ENCODE results near the gene EPHA3.

Gene EPHA3

DNA sequence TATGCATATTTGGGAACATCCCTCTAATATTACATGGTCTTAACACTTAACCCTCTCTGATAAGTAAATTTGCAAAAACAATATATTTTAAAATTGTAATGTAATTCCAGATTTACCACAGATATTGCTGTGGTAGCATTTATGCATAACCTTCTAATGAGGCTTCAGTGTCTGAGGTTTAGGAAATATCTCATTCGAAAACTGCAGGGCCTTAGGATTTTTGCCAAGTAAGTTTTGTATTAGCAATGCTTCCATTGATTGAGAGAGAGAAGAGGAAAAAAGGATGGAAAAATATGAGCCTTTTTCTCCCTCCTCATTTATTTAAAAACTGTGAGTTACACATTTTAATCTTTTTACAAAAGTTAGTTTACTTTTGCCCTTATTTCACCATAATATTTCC is 294.6 kb downstream of the EPHA3 start:
- no peak overlapping the region for H3K4me3 ChIP-seq (ENCODE audit: low read depth, low read length)
- DNase-seq (ENCODE audit: low read depth, low spot score), result no peak
- ChIA-PET CTCF (no interaction called here), POLR2A (no interaction called here)
- TF ChIP-seq, protein P1, sequence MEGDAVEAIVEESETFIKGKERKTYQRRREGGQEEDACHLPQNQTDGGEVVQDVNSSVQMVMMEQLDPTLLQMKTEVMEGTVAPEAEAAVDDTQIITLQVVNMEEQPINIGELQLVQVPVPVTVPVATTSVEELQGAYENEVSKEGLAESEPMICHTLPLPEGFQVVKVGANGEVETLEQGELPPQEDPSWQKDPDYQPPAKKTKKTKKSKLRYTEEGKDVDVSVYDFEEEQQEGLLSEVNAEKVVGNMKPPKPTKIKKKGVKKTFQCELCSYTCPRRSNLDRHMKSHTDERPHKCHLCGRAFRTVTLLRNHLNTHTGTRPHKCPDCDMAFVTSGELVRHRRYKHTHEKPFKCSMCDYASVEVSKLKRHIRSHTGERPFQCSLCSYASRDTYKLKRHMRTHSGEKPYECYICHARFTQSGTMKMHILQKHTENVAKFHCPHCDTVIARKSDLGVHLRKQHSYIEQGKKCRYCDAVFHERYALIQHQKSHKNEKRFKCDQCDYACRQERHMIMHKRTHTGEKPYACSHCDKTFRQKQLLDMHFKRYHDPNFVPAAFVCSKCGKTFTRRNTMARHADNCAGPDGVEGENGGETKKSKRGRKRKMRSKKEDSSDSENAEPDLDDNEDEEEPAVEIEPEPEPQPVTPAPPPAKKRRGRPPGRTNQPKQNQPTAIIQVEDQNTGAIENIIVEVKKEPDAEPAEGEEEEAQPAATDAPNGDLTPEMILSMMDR (IDR thresholded peaks at IDR 0.05; ENCODE audit: insufficient read depth, low read length, missing control alignments), result no peak

DNA sequence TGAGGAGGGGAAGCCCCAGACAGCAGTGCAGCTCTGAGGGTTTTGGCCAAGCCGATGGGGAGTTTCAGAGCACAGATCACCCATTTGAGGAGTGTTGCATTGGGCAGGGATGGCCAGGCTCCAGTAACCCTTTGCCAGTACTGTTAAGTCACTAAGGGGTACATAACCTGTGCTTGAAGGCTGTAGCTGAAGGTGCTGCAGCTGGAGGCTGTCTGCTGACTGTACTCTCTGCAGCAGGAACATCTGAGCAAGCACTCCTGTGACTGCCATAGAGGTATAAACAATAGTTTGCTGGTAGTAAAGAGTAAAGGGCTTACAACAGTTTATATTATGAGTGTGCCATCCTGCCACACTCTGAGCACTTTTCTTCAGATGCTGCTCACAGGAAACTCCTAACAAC is 297.8 kb downstream of the EPHA3 start:
- ChIA-PET POLR2A (no interaction called here), CTCF (no interaction called here)
- DNase-seq (ENCODE audit: low read depth, low spot score), result no peak

DNA sequence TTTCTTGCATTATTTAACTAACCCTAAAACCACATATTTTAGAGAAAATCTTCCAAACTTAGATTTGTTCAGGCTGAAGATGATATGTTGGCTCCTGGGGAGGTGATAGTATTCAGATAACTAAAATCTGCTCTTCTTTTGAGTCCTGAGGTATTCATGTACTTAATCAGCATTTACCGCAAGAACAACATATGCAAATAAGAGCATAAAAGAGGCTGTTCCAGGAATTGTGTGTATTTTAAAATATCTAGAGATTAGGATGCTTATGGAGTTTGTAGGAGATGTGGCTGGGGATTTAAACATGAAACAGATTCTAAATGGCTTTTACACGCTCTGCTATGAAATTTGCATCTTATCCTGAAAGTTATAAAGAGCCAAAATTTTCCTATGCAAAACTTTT is 298.2 kb downstream of the EPHA3 start:
- no peak for DNase-seq (ENCODE audit: low read depth, low spot score)
- ChIA-PET POLR2A (no interaction called here), CTCF (no interaction called here)

More for the DNA sequence above, 297.8 kb downstream of the EPHA3 start:
- TF ChIP-seq, protein P1 (IDR thresholded peaks at IDR 0.05; ENCODE audit: insufficient read depth, low read length, missing control alignments), result no peak
- H3K4me3 ChIP-seq (ENCODE audit: low read depth, low read length), result no peak overlapping the region

DNA sequence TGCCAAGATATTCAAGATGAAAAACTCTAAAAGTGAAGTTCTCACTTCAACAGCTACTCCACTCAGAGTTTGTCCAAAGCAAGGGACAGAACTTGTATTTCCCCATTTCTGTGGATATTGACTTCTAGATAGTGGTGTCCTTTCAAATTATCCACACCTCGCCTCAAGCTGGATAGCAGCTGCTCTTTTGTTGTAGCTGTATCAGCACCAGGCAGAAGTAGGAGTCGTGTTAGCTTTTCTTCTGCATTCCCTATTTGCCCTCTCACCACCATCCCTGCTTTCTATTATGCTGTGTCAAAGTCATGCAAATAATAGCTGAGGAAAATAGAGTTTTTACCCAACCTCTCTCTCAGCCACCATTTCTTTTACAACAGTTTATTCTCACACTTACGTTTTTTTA is 303.8 kb downstream of the EPHA3 start:
- no peak overlapping the region for H3K4me3 ChIP-seq (ENCODE audit: low read depth, low read length)
- POLR2A ChIA-PET, result no interaction called here
- TF ChIP-seq, protein P1 (IDR thresholded peaks at IDR 0.05; ENCODE audit: insufficient read depth, low read length, missing control alignments), result no peak
- DNase-seq (ENCODE audit: low read depth, low spot score), result no peak
- CTCF ChIA-PET, result no interaction called here

More for the DNA sequence above, 298.2 kb downstream of the EPHA3 start:
- H3K4me3 ChIP-seq (ENCODE audit: low read depth, low read length), result no peak overlapping the region
- TF ChIP-seq, protein P1 (IDR thresholded peaks at IDR 0.05; ENCODE audit: insufficient read depth, low read length, missing control alignments), result no peak

DNA sequence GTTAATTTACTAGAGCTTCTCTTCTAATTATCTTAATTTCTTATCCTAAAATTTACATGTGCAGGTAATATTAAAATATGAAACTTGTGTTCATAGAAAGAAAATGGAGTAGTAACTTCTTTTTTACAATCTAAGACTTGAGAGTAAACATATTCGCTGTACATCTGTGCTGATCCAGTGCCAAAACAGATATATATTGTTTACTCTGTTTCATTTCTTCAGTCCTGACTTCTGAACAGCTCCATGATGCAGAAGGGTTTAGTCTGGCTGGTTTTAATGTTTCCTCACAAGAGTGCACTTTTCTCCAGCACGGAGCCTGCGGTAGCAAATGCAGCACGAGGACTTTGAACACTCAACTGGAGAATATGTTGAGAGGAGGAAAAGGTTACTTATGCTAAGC is 306.8 kb downstream of the EPHA3 start:
- POLR2A ChIA-PET, result no interaction called here
- H3K4me3 ChIP-seq (ENCODE audit: low read depth, low read length), result no peak overlapping the region
- CTCF ChIA-PET, result no interaction called here

DNA sequence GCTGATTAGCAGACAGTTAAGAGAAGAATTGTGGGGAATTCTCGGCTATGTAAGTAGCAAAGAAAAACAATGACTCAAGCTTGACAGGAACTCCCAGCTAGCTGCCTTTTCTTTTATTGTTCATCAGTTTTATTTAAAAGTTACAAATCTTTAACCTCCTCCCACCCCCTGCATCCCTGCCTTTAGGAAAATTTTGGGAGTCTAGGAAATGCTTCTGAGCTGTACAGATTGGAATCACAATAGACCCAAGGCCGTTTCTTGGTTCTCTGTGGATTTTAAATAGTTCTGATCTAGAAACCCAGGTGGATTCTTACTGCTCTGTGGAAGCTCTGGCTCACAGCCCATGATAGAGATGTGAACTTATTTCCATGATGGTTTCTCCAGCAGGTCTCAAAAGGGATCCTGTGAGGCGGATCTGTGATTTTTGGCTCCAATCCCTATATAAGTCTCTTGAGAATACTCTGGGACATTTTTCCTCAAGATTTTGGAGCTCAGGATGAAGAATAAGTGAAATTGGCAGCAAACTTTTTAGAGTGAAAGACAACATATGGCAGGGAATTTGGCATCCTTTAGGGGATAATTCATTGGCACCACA is 312.3 kb downstream of the EPHA3 start:
- H3K4me3 ChIP-seq (ENCODE audit: low read depth, low read length), result no peak overlapping the region
- TF ChIP-seq, protein P1 (IDR thresholded peaks at IDR 0.05; ENCODE audit: insufficient read depth, low read length, missing control alignments), result no peak
- ChIA-PET POLR2A (no interaction called here), CTCF (no interaction called here)
- no peak for DNase-seq (ENCODE audit: low read depth, low spot score)

More for the DNA sequence above, 306.8 kb downstream of the EPHA3 start:
- TF ChIP-seq, protein P1 (IDR thresholded peaks at IDR 0.05; ENCODE audit: insufficient read depth, low read length, missing control alignments), result no peak
- DNase-seq (ENCODE audit: low read depth, low spot score), result no peak

Data from AG04449 (cell line).